MM.1S (cell line): ENCODE data around the gene CDC37L1.
A peak's percentile ranks its signal among the peaks of the same experiment; 100 is the strongest.

Source experiments
- DNase-seq: peaks from one replicate; pipeline ENCODE4 v3.0.0-alpha.2; 2015
- H2AFZ ChIP-seq: fragments of 300-600 bp; sonication (generic); 2 replicates; pipeline ENCODE4 v1.6.0; 2016; ENCODE audit warnings: antibody characterized with exemption, low read length
- H3F3A ChIP-seq: fragments of 300-600 bp; sonication (generic); 2 replicates; pipeline ENCODE4 v1.6.1; 2016; ENCODE audit warnings: mild to moderate bottlenecking, antibody characterized with exemption, low read length, moderate library complexity, mixed read lengths; ENCODE audit not compliant: insufficient read depth
- H3K27ac ChIP-seq: fragments of 300-600 bp; sonication (generic); 2 replicates; pipeline ENCODE4 v1.5.1; 2016; ENCODE audit warnings: mild to moderate bottlenecking, low read length
- H3K27me3 ChIP-seq: fragments of 300-600 bp; sonication (generic); replicated peaks from 2 replicates; pipeline ENCODE4 v1.6.0; 2016; ENCODE audit warnings: low read length; ENCODE audit not compliant: insufficient read depth
- H3K36me3 ChIP-seq: fragments of 300-600 bp; sonication (generic); replicated peaks from 2 replicates; pipeline ENCODE4 v1.6.1; 2016; ENCODE audit warnings: mild to moderate bottlenecking, low read length, mixed read lengths; ENCODE audit not compliant: insufficient read depth
- H3K4me1 ChIP-seq: fragments of 300-600 bp; sonication (generic); 2 replicates; pipeline ENCODE4 v1.6.1; 2016; ENCODE audit warnings: low read length, mixed read lengths
- H3K4me2 ChIP-seq: fragments of 300-600 bp; sonication (generic); 2 replicates; pipeline ENCODE4 v1.6.0; 2016; ENCODE audit warnings: low read depth, low read length
- H3K4me3 ChIP-seq: fragments of 300-600 bp; sonication (generic); 2 replicates; pipeline ENCODE4 v1.5.1; 2016; ENCODE audit warnings: low read length, mixed read lengths
- H3K79me2 ChIP-seq: fragments of 300-600 bp; sonication (generic); 2 replicates; pipeline ENCODE4 v1.6.1; 2016; ENCODE audit warnings: mixed run types, low read length, mixed read lengths
- H3K9ac ChIP-seq: fragments of 300-600 bp; sonication (generic); 2 replicates; pipeline ENCODE4 v1.6.1; 2016; ENCODE audit warnings: low read length, mixed read lengths
- H3K9me2 ChIP-seq: fragments of 300-600 bp; sonication (generic); replicated peaks from 2 replicates; pipeline ENCODE4 v1.6.1; 2016; ENCODE audit warnings: mild to moderate bottlenecking, low read length, mixed read lengths; ENCODE audit not compliant: insufficient read depth
- H3K9me3 ChIP-seq: fragments of 300-600 bp; sonication (generic); replicated peaks from 2 replicates; pipeline ENCODE4 v1.6.1; 2016; ENCODE audit warnings: mild to moderate bottlenecking, low read length, mixed read lengths; ENCODE audit not compliant: insufficient read depth
- H4K20me1 ChIP-seq: fragments of 300-600 bp; sonication (generic); 2 replicates; pipeline ENCODE4 v1.6.1; 2016; ENCODE audit warnings: mild to moderate bottlenecking, low read length, moderate library complexity, mixed read lengths; ENCODE audit not compliant: insufficient read depth
- EZH2 ChIP-seq: fragments of 300-600 bp; sonication (generic); optimal IDR thresholded peaks from 2 replicates; pipeline ENCODE3; 2017; ENCODE audit warnings: low read depth, mild to moderate bottlenecking, antibody characterized with exemption, low read length, mixed read lengths
- EZH2phosphoT487 ChIP-seq: fragments of 300-600 bp; sonication (generic); IDR thresholded peaks from 2 replicates; pipeline ENCODE4 v1.6.1; 2018; ENCODE audit warnings: antibody characterized with exemption, low read length
- TF ChIP-seq, protein P1 (sequence below): fragments of 300-600 bp; sonication (generic); IDR thresholded peaks from 2 replicates; pipeline ENCODE4 v1.5.1; 2016; ENCODE audit warnings: antibody characterized with exemption, low read length, mixed read lengths

The CDC37L1 gene

GRCh38 chr9:4662989-4663792, 16.2 kb upstream of the CDC37L1 start:
- Histone ChIP-seq H3K4me2 (peak overlapping the region; percentile 89), H3K79me2 (no peaks in the 10 kb centered on the region), H3K36me3 (no peaks in the 10 kb centered on the region), H3K9me2 (no peaks in the 10 kb centered on the region), H3K27me3 (no peaks in the 10 kb centered on the region), H3K4me3 (peak overlapping the region; percentile 70), H3K27ac (no peak overlapping the region), H2AFZ (peak overlapping the region; percentile 42), H3K9me3 (no peaks in the 10 kb centered on the region), H4K20me1 (no peaks in the 10 kb centered on the region), H3F3A (peaks cover 16% of the 10 kb centered on the region), H3K9ac (peak overlapping the region; percentile 61; the same call in 1 of the 2 replicates), H3K4me1 (peaks cover 24% of the 10 kb centered on the region)
- DNase-seq, result no peak
- TF ChIP-seq, protein P1, sequence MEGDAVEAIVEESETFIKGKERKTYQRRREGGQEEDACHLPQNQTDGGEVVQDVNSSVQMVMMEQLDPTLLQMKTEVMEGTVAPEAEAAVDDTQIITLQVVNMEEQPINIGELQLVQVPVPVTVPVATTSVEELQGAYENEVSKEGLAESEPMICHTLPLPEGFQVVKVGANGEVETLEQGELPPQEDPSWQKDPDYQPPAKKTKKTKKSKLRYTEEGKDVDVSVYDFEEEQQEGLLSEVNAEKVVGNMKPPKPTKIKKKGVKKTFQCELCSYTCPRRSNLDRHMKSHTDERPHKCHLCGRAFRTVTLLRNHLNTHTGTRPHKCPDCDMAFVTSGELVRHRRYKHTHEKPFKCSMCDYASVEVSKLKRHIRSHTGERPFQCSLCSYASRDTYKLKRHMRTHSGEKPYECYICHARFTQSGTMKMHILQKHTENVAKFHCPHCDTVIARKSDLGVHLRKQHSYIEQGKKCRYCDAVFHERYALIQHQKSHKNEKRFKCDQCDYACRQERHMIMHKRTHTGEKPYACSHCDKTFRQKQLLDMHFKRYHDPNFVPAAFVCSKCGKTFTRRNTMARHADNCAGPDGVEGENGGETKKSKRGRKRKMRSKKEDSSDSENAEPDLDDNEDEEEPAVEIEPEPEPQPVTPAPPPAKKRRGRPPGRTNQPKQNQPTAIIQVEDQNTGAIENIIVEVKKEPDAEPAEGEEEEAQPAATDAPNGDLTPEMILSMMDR, result no peak
- TF ChIP-seq EZH2 (no peak), EZH2phosphoT487 (no peak)

DNA sequence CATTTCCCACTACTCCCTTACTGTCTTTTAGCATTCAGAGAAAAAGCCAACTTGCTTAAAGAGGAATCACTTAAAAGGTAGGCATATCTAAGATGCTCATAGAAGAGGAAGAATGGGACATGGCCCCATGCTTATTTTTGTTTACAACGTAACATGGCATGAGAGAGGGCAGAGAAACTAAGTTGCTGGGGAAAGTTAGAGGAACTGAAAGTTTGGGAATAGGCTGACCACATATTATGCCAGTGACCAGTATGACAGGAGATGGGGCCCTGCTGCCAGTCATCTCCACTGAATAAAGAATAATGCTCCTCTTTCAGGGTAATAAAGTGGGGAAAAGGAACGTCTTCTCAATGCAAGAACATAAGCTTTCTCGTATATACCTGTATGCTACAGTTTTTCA, 15.4 kb upstream of the CDC37L1 start:
- no peaks in the 10 kb centered on the region for H3K9me2 ChIP-seq
- no peaks in the 10 kb centered on the region for H3K79me2 ChIP-seq
- no peak overlapping the region for H3K9ac ChIP-seq
- H3K4me3 ChIP-seq, result no peak overlapping the region
- H3K27ac ChIP-seq, result no peak overlapping the region
- H3F3A ChIP-seq, result peaks cover 16% of the 10 kb centered on the region
- no peaks in the 10 kb centered on the region for H3K9me3 ChIP-seq
- TF ChIP-seq, protein P1, result no peak
- no peak for TF ChIP-seq EZH2
- TF ChIP-seq EZH2phosphoT487, result no peak
- H3K27me3 ChIP-seq, result no peaks in the 10 kb centered on the region
- H2AFZ ChIP-seq, result no peak overlapping the region
- peaks cover 24% of the 10 kb centered on the region for H3K4me1 ChIP-seq
- H4K20me1 ChIP-seq, result no peaks in the 10 kb centered on the region
- DNase-seq, result no peak
- H3K4me2 ChIP-seq, result no peak overlapping the region
- H3K36me3 ChIP-seq, result no peaks in the 10 kb centered on the region

- Histone ChIP-seq H2AFZ (no peak overlapping the region), H3K4me3 (no peak overlapping the region), H3K4me2 (no peak overlapping the region), H3K9ac (no peak overlapping the region), H3K79me2 (no peaks in the 10 kb centered on the region), H3K9me3 (no peaks in the 10 kb centered on the region), H3K27me3 (no peaks in the 10 kb centered on the region), H3K9me2 (no peaks in the 10 kb centered on the region), H3K36me3 (no peaks in the 10 kb centered on the region), H3F3A (peaks cover 16% of the 10 kb centered on the region), H3K27ac (no peak overlapping the region), H3K4me1 (peaks cover 24% of the 10 kb centered on the region), H4K20me1 (no peaks in the 10 kb centered on the region)
- no peak for DNase-seq
- TF ChIP-seq EZH2phosphoT487 (no peak), EZH2 (no peak)
- TF ChIP-seq, protein P1, result no peak
These were observed 14.0 kb upstream of the CDC37L1 start for GRCh38 chr9:4665357-4665756.
